Activated naive CD8-positive, alpha-beta T cell treated with anti-CD3 and anti-CD28 coated beads for 36 hours (primary cell): ENCODE measurements around the gene SCARB1. TPM values are rescaled to one million over a fixed set of nuclear protein-coding genes. Genes with fewer than 3 reads are reported as not detected.

Experiments used
- DNase-seq: peaks from one replicate; pipeline ENCODE4 v3.0.0; 2021
- H3K27ac Mint-ChIP-seq: one replicate; pipeline ENCODE4 v1.8.0; 2022; ENCODE audit warnings: mild to moderate bottlenecking, moderate library complexity, mixed read lengths
- H3K27me3 Mint-ChIP-seq: one replicate; pipeline ENCODE4 v1.8.0; 2022; ENCODE audit warnings: mild to moderate bottlenecking, mixed read lengths
- H3K36me3 Mint-ChIP-seq: one replicate; pipeline ENCODE4 v1.8.0; 2021; ENCODE audit warnings: mild to moderate bottlenecking, mixed read lengths
- H3K4me1 Mint-ChIP-seq: one replicate; pipeline ENCODE4 v1.8.0; 2021; ENCODE audit warnings: mixed read lengths
- H3K4me3 Mint-ChIP-seq: one replicate; pipeline ENCODE4 v1.8.0; 2022; ENCODE audit warnings: mild to moderate bottlenecking, moderate library complexity, mixed read lengths
- H3K9me3 Mint-ChIP-seq: one replicate; pipeline ENCODE4 v1.8.0; 2022; ENCODE audit warnings: mixed read lengths
- total RNA-seq, 2 experiments: library from RNA; stranded (reverse); gene quantifications; one replicate each; pipeline ENCODE4 v1.2.3, GENCODE V29; 2021

Gene SCARB1
- total RNA-seq, 2 experiments from 2014 or later: 40.3 to 43.8 TPM

- Mint-ChIP-seq H3K36me3 (peaks cover 1% of the 10 kb centered on the region), H3K9me3 (no peaks in the 10 kb centered on the region), H3K27me3 (no peaks in the 10 kb centered on the region), H3K4me3 (no peak overlapping the region), H3K4me1 (peaks cover 36% of the 10 kb centered on the region), H3K27ac (peak overlapping the region; percentile 51)
- no peak for DNase-seq
These were observed 127.3 kb downstream of the SCARB1 start for GRCh38 chr12:124736115-124737039.

- Mint-ChIP-seq H3K4me3 (no peak overlapping the region), H3K9me3 (no peaks in the 10 kb centered on the region), H3K27me3 (no peaks in the 10 kb centered on the region), H3K4me1 (peaks cover 20% of the 10 kb centered on the region), H3K36me3 (no peaks in the 10 kb centered on the region), H3K27ac (no peak overlapping the region)
- DNase-seq: no peak
These were observed 129.4 kb downstream of the SCARB1 start for GRCh38 chr12:124734224-124734788.

- DNase-seq: no peak
- no peak overlapping the region for H3K4me3 Mint-ChIP-seq
- H3K27me3 Mint-ChIP-seq: no peaks in the 10 kb centered on the region
- no peaks in the 10 kb centered on the region for H3K9me3 Mint-ChIP-seq
- H3K4me1 Mint-ChIP-seq: peaks cover 13% of the 10 kb centered on the region
- no peaks in the 10 kb centered on the region for H3K36me3 Mint-ChIP-seq
- no peak overlapping the region for H3K27ac Mint-ChIP-seq
These were observed 130.6 kb downstream of the SCARB1 start for GRCh38 chr12:124733086-124733485.

GRCh38 chr12:124732275-124733075 lies 131.2 kb downstream of the SCARB1 start:
- no peaks in the 10 kb centered on the region for H3K27me3 Mint-ChIP-seq
- DNase-seq: no peak
- H3K4me1 Mint-ChIP-seq: peaks cover 13% of the 10 kb centered on the region
- no peak overlapping the region for H3K4me3 Mint-ChIP-seq
- H3K36me3 Mint-ChIP-seq: no peaks in the 10 kb centered on the region
- no peak overlapping the region for H3K27ac Mint-ChIP-seq
- no peaks in the 10 kb centered on the region for H3K9me3 Mint-ChIP-seq

- Mint-ChIP-seq H3K4me1 (peaks cover 10% of the 10 kb centered on the region), H3K9me3 (no peaks in the 10 kb centered on the region), H3K27me3 (no peaks in the 10 kb centered on the region), H3K36me3 (no peaks in the 10 kb centered on the region), H3K27ac (no peak overlapping the region), H3K4me3 (no peak overlapping the region)
- no peak for DNase-seq
These were observed 131.8 kb downstream of the SCARB1 start for GRCh38 chr12:124731869-124732268.

- peaks cover 5% of the 10 kb centered on the region for H3K4me1 Mint-ChIP-seq
- H3K36me3 Mint-ChIP-seq: no peaks in the 10 kb centered on the region
- H3K27ac Mint-ChIP-seq: no peak overlapping the region
- H3K9me3 Mint-ChIP-seq: no peaks in the 10 kb centered on the region
- DNase-seq: no peak
- no peak overlapping the region for H3K4me3 Mint-ChIP-seq
- H3K27me3 Mint-ChIP-seq: peaks cover 8% of the 10 kb centered on the region
These were observed 133.2 kb downstream of the SCARB1 start for GRCh38 chr12:124730455-124730932.

- Mint-ChIP-seq H3K4me3 (no peak overlapping the region), H3K4me1 (no peaks in the 10 kb centered on the region), H3K9me3 (no peaks in the 10 kb centered on the region), H3K36me3 (no peaks in the 10 kb centered on the region), H3K27me3 (peaks cover 8% of the 10 kb centered on the region), H3K27ac (no peak overlapping the region)
- no peak for DNase-seq
These were observed 135.7 kb downstream of the SCARB1 start for GRCh38 chr12:124727922-124728321.

- DNase-seq: no peak
- no peak overlapping the region for H3K4me3 Mint-ChIP-seq
- no peak overlapping the region for H3K27ac Mint-ChIP-seq
- H3K27me3 Mint-ChIP-seq: peaks cover 8% of the 10 kb centered on the region
- H3K9me3 Mint-ChIP-seq: no peaks in the 10 kb centered on the region
- H3K4me1 Mint-ChIP-seq: no peaks in the 10 kb centered on the region
- no peaks in the 10 kb centered on the region for H3K36me3 Mint-ChIP-seq
These were observed 136.3 kb downstream of the SCARB1 start for GRCh38 chr12:124727264-124727800.

Other genes with a start within 250 kb of the SCARB1 start
- gene UBC, start 50.8 kb upstream of the SCARB1 start, total RNA-seq: 100 to 1,000 TPM; 927 to 944 TPM
- gene DHX37, start 125.3 kb upstream of the SCARB1 start, total RNA-seq: 10 to 100 TPM; 51.0 to 51.2 TPM
- gene BRI3BP, start 129.8 kb upstream of the SCARB1 start, total RNA-seq: 10 to 100 TPM; 32.8 to 33.3 TPM
- 10 to 100 TPM; 16.0 to 17.0 TPM for gene AACS, start 201.6 kb upstream of the SCARB1 start, total RNA-seq